Skeletal muscle cell (primary cell): Measurements from ENCODE around the gene GALR2.
"Not testable (repeated sequence)": the region's sequence is repeated elsewhere in the genome, so short reads cannot be mapped to it uniquely, and the experiment has no call there.

Source experiments
- DNase-seq: peaks from one replicate; pipeline ENCODE4 v3.0.0-alpha.2; 2010; ENCODE audit warnings: low read depth
- H3K4me3 ChIP-seq: 2 replicates; pipeline ENCODE4 v1.5.1; 2011; ENCODE audit warnings: low read depth, mild to moderate bottlenecking, control low read depth, low read length, moderate library complexity

The GALR2 gene

DNA sequence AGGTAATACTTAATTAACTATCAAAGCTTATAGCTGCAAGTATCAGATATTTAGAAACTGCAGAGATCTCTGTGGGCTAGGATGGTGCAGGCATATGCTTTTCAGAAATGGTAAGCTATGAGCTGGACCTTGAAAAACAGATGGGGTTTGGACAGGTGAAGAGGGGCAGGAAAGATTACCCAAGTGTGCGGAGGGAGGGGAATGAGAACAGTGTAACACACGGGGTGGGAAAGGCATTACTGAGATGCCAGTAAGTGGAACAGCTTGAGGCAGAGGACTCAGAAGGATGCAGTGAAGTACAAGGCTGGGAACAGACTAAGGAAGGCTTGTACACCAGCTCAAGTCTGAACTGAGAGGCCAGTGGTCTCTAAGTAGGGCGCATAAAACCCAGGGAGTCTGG, 25.3 kb upstream of the GALR2 start:
- no peak for DNase-seq
- no peak overlapping the region for H3K4me3 ChIP-seq

GRCh38 chr17:76049836-76050537, 24.6 kb upstream of the GALR2 start:
- no peak for DNase-seq
- no peak overlapping the region for H3K4me3 ChIP-seq

DNA sequence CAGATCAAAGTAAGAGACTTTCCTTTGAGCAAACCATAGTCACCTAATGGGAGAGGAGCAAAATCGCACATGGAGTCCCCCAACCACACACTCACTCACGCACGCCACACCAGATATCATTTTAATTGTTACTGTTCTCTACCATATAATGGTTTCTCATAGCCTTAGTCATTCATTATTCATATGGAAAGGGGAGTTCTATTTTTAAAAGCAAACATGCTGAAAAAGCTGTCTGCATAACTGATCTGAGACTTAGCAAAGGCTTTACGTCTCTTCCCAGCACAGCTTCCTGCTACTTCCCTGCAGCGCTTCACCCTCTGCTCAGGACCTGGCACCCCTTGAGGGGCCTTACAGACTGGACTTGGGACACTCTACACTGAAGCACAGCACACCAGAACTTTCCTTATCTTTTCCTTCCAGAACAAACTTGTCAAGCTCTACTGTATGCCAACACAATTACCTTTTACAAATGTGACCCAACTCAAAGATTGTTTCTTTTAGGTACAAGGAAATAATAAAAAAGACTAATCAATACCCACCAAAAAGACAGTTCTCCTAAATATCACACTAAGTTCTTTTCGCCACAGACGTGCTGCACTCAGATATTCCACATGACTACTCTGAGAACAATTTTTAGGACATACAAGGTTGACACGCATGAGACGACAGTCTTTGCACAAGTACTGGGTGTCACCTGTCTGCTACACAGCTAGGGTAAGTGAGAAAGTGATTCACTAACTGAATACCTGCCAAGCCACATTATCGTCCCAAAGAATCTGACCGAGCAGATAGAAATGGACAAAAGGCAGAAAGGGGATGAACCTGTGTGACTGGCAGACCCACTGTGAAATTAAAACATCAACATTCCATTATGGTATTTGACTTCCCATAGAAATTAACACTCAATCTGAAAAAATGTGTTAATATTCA, 23.8 kb upstream of the GALR2 start:
- no peak overlapping the region for H3K4me3 ChIP-seq
- no peak for DNase-seq

GRCh38 chr17:76051561-76051960, 23.0 kb upstream of the GALR2 start:
- DNase-seq = no peak
- no peak overlapping the region for H3K4me3 ChIP-seq

DNA sequence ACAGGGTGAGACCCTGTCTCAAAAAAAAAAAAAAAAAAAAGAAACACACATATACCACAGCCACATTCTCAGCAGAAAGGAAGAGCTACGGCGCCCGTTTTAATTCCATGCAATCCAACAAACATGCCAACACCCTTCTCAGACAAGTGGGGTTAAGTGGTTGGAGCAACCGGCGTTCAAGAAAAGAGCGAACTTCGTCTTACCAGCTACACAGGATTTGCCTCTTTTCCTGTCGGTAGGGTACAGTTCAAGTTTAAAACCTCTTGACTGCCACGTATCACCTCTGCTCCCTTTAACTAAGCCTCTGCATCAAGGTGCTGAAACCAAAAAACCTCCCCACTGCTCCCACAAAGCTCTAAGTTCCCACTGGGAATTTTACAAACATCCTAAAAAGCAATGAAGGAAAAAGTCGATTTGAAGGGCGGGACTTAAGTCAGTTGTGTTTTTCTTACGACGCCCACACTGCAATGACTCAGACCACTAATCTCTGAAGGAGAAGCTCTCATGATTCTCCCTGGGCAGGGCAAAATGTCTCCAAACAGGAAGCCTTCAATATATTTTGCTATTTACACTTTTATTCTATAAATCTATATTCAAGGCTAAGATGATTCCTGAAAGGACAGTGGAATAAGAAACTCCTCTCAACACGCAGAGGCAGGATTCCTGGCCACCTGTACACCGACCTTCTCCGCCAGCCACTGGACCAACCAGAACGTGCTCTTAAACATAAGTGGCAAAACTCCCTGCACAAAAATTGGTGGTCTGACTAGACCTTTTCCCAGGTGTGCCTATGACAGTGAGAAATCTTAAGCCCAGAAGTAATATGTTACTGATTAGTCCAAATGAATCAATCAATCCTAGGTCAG, 21.1 kb upstream of the GALR2 start:
- H3K4me3 ChIP-seq = no peak overlapping the region
- DNase-seq = peak; percentile 26

DNA sequence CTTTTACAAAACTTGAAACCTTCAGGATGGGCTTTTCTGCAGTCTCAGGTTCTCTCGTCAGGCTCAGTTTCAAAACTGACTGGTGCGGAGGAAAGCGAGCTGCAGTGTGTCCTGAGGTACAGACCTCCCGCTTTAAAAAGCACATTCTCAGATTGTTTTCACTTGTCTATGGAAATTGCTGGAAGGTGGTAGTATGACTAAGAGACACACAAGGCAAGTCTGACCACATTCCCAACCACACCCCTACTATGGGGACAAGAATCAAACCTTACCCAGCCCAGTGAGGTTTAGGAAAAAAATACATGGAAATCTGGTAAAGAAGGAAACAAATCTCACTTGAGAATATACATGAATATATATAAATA, 20.5 kb upstream of the GALR2 start:
- no peak for DNase-seq
- H3K4me3 ChIP-seq = no peak overlapping the region

GRCh38 chr17:76056882-76057281, 17.7 kb upstream of the GALR2 start:
- H3K4me3 ChIP-seq = no peak overlapping the region
- DNase-seq = no peak

DNA sequence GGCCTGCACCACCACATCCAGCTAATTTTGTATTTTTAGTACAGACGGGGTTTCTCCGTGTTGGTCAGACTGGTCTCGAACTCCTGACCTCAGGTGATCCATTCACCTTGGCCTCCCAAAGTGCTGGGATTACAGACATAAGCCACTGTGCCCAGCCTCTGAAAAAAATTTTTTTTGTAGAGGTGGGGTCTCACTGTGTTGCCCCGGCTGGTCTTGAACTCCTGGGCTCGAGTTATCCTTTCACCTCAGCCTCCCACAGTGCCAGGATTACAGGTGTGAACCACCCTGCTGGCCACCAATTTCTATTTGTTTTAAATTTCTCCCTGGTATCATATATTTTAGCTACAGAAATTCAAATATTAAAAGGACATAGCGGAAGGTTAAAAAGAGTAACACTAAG, 16.3 kb upstream of the GALR2 start:
- not testable (repeated sequence) for DNase-seq, H3K4me3 ChIP-seq

GRCh38 chr17:76063875-76064546, 10.6 kb upstream of the GALR2 start:
- no peak overlapping the region for H3K4me3 ChIP-seq
- DNase-seq = no peak

GRCh38 chr17:76065775-76066174, 8.8 kb upstream of the GALR2 start:
- no peak overlapping the region for H3K4me3 ChIP-seq
- DNase-seq = no peak

DNA sequence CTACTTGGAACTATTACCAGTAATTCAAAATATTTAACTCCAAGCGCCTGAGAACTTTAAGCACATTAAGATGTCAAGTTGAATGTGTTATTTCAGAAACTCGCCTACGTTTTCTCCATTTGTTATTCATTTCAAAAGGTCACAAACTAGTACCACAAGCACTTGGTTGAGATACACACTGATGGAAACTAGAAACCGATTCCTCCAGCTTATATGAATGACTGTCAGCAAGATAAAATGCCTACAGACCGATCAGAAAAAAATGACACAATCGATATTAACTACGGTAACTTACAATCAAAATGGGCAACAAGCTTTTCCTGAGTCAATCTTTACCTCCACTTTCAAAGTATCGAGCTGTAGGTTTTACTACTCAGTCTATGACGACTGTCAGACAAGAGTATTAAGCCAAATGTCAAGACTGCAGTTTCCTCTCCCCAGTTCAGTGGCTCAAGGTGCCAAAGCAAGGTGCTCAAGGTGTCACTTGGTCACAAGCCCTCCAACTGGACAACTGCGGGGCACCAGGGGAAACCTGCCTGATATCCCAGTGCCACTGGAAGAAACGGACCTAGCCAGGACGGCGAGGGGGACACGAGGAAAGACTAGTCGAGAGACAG, 2.9 kb upstream of the GALR2 start:
- DNase-seq = no peak
- H3K4me3 ChIP-seq = peak overlapping the region; percentile 86

DNA sequence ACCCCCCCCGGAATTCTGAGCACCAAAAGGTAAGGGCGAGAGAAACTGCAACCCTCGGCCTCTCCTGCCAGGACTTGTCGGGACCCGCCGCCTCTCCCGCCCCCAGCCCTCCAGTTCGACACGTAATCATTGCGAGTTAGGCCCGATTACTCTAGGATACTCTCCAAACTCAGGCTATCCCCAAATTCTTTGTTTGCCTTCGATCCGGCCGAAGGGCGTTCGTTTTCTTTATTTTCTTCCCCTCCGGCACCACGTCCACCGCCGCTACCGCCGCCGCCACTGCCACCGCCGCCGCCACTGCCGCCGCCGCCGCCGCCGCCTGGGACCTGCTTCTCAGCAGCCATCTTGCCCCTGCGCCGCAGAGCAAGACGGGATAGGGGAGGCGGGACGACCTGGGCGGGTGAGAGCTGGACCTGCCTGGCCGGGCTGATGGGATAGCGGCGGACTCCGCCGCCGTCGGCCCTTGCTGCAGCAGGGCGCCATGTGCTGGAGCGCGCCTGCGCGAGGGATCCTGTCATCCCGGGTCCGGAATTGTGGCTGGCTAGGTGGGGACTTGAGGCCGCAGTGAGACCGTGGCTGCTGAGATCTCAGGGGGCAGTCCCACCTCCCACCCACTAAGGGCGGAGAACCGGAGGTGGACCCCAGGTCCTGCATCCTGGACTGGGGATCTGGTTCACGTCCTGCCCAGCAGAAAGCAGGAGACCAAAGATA, 2.3 kb upstream of the GALR2 start, which contains the start of gene SRP68:
Gene SRP68, minus strand, starts transcription at position 370 of the 711 bp plus-strand sequence. Its CDS starts 26 bp downstream, at position 344.
- peak within 1 kb of the TSS; percentile 86 for H3K4me3 ChIP-seq
- DNase-seq = peak; percentile 81

DNA sequence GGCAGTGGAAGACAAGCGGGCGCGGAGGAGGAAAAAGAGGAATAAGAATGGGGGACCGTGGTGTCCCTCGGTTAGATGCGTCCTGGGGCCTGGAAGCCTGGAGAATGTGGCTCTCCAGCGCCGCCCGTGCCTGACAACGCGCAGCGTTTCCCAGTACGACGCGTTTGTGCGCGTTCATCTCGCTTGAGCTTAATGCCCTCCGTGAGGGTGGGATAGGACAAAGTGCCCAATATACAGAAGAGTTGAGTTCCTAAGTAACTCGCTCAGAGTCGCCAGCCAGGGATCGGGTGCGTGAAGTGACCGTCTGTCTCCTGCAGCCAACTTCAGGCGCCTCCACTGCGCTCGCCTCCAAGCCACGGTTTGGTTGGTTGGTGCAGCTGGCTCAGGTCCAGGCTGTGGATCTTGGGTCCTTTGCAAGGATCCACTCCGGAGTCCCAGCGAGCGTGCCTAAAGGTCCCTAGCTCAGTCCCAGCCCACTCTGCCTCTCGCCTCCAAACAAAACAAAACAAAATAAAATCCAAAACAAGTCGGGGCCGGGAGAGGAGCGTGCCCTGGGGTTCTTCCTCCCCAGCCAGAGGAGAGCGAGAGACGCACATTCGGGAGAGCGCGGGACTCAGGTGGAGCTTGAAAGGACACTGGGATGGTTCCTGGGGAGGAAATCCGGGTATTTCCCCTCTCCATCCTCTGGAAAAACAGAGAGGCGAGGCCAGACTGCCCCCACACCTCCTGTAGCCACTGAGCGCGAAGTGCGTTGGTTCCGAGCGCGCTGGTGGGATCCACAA, 974 bp downstream of the GALR2 start:
- DNase-seq = no peak
- H3K4me3 ChIP-seq = no peak overlapping the region

GRCh38 chr17:76076146-76076764, 1.7 kb downstream of the GALR2 start:
- DNase-seq = no peak
- no peak overlapping the region for H3K4me3 ChIP-seq

DNA sequence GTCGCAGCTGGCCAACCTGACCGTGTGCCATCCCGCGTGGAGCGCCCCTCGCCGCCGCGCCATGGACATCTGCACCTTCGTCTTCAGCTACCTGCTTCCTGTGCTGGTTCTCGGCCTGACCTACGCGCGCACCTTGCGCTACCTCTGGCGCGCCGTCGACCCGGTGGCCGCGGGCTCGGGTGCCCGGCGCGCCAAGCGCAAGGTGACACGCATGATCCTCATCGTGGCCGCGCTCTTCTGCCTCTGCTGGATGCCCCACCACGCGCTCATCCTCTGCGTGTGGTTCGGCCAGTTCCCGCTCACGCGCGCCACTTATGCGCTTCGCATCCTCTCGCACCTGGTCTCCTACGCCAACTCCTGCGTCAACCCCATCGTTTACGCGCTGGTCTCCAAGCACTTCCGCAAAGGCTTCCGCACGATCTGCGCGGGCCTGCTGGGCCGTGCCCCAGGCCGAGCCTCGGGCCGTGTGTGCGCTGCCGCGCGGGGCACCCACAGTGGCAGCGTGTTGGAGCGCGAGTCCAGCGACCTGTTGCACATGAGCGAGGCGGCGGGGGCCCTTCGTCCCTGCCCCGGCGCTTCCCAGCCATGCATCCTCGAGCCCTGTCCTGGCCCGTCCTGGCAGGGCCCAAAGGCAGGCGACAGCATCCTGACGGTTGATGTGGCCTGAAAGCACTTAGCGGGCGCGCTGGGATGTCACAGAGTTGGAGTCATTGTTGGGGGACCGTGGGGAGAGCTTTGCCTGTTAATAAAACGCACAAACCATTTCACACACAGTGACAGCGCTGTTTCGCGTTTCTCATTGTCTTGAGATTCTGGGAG, 2.4 kb downstream of the GALR2 start:
- no peak overlapping the region for H3K4me3 ChIP-seq
- DNase-seq = no peak

GRCh38 chr17:76077584-76078110, 3.1 kb downstream of the GALR2 start:
- no peak for DNase-seq
- no peak overlapping the region for H3K4me3 ChIP-seq
